ENCODE results near the gene ABL1.
"Not testable (repeated sequence)": the region's sequence is repeated elsewhere in the genome, so short reads cannot be mapped to it uniquely, and the experiment has no call there.

ABL1 gene

DNA sequence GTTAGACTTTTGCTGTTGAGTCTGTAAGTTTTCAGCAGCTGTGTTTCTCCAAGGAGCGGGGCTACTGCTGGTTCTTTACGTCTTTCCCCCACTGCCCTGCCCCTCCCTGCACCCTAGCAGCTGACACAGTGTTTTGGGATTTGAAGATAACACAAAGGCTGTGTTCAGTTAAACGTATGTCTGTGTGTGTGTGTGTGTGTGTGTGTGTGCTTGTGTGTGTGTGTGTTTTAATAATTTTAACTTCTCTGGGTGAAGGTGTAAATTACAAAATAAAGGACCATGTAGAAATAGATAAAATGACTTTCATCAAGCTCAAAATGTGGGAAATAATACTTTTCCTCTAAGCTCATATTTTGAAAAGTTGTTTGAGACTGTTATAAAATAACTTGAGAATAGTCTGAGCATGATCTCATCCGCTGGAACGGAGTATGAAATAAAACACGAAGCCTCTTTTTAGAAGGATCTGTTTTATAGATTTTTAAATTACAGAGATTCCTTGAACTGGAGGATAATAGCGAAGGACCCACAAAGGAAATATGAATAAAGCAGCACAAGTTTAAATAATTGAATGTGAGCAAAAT, 10.9 kb downstream of the ABL1 start:
- in situ Hi-C loops (cut with HindIII; ENCODE audit: low sequenced_read_pairs) = no loop called here
- H3K4me3 ChIP-seq (ENCODE audit: low read depth, low read length) = no peak overlapping the region

DNA sequence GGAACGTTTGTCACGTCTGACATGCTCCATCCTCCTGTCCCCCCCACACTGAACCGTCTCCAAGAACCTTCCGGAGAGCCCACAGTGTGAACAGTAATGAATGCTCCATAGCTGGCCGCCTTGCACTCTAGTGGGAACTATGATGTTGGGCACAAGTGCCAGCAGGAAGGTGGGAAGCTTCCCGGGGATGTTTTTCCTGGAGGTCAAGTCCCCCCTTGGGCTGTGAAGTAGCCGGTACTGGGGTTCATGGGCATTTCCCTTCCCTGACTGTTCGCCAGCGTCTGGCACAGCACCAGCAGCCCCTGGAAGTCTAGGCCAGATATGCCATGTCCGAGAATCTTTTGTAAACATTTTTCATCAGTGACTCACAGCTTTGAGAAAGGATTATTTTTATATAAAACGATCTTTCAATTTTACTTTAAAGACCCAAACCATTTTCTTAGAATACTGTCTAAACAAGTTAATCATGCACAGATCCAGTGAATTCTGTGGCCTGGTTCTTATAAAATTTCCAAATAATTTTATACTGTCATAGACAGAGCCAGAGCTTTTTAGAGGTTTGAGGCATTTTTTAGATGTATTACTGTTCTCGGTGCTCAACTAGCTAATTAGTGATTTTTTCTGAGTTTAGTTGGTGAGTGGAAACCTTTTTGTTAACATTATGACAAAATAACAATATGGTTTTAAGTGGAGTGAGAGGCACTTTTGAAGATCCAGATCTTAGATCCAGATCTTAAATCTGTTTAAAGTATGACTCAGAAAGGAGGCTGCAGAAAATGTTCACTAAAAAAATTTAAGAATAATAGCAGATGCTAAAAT, 11.6 kb downstream of the ABL1 start:
- TF ChIP-seq, protein P1, sequence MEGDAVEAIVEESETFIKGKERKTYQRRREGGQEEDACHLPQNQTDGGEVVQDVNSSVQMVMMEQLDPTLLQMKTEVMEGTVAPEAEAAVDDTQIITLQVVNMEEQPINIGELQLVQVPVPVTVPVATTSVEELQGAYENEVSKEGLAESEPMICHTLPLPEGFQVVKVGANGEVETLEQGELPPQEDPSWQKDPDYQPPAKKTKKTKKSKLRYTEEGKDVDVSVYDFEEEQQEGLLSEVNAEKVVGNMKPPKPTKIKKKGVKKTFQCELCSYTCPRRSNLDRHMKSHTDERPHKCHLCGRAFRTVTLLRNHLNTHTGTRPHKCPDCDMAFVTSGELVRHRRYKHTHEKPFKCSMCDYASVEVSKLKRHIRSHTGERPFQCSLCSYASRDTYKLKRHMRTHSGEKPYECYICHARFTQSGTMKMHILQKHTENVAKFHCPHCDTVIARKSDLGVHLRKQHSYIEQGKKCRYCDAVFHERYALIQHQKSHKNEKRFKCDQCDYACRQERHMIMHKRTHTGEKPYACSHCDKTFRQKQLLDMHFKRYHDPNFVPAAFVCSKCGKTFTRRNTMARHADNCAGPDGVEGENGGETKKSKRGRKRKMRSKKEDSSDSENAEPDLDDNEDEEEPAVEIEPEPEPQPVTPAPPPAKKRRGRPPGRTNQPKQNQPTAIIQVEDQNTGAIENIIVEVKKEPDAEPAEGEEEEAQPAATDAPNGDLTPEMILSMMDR (IDR thresholded peaks at IDR 0.05; ENCODE audit: low read depth, low read length) = no peak
- H3K4me3 ChIP-seq (ENCODE audit: low read depth, low read length) = peak overlapping the region; percentile 16
- DNase-seq (ENCODE audit: low read depth, low spot score) = peak; percentile 85
- in situ Hi-C loops (cut with HindIII; ENCODE audit: low sequenced_read_pairs) = no loop called here

More for the DNA sequence above, 10.9 kb downstream of the ABL1 start:
- DNase-seq (ENCODE audit: low read depth, low spot score) = peak; percentile 89
- TF ChIP-seq, protein P1 (IDR thresholded peaks at IDR 0.05; ENCODE audit: low read depth, low read length) = no peak

GRCh38 chr9:130847306-130848217, 12.5 kb downstream of the ABL1 start:
- in situ Hi-C loops (cut with HindIII; ENCODE audit: low sequenced_read_pairs) = no loop called here
- peak; percentile 99 for DNase-seq (ENCODE audit: low read depth, low spot score)
- H3K4me3 ChIP-seq (ENCODE audit: low read depth, low read length) = no peak overlapping the region
- TF ChIP-seq, protein P1 (IDR thresholded peaks at IDR 0.05; ENCODE audit: low read depth, low read length) = peak; percentile 35

DNA sequence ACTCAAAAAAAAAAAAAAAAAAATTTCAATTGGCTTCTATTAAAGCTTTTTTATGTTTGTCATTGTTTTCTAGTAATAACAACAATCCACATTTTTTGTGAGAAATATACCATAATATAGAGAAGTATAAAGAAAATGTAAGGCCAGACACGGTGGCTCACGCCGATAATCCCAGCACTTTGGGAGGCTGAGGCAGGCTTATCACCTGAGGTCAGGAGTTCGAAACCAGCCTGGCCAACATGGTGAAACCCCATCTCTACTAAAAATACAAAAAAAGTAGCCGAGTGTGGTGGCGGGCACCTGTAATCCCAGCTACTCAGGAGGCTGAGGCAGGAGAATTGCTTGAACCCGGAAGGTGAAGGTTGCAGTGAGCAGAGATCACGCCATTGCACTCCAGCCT, 13.5 kb downstream of the ABL1 start:
- H3K4me3 ChIP-seq (ENCODE audit: low read depth, low read length); DNase-seq (ENCODE audit: low read depth, low spot score); in situ Hi-C loops (cut with HindIII; ENCODE audit: low sequenced_read_pairs): not testable (repeated sequence)

- in situ Hi-C loops (cut with HindIII; ENCODE audit: low sequenced_read_pairs) = no loop called here
- TF ChIP-seq, protein P1 (IDR thresholded peaks at IDR 0.05; ENCODE audit: low read depth, low read length) = no peak
- DNase-seq (ENCODE audit: low read depth, low spot score) = no peak
- no peak overlapping the region for H3K4me3 ChIP-seq (ENCODE audit: low read depth, low read length)
Observed at GRCh38 chr9:130849356-130849755, 14.3 kb downstream of the ABL1 start.

- TF ChIP-seq, protein P1 (IDR thresholded peaks at IDR 0.05; ENCODE audit: low read depth, low read length) = no peak
- in situ Hi-C loops (cut with HindIII; ENCODE audit: low sequenced_read_pairs) = loop anchor here (25.0 kb wide), 1 partner anchor 166 kb away; the partner anchor contains the start of gene EXOSC2
Observed at GRCh38 chr9:130852801-130853200, 17.7 kb downstream of the ABL1 start.

More at GRCh38 chr9:130852801-130853200, 17.7 kb downstream of the ABL1 start:
- no peak for DNase-seq (ENCODE audit: low read depth, low spot score)
- H3K4me3 ChIP-seq (ENCODE audit: low read depth, low read length) = no peak overlapping the region

Data from astrocyte of the spinal cord (primary cell).